HTR-8/SVneo (cell line): ENCODE results near the gene SLC9A7.

Source experiments
- DNase-seq: peaks from one replicate; pipeline ENCODE4 v3.0.0; 2011; ENCODE audit warnings: low spot score, mixed read lengths; ENCODE audit not compliant: insufficient read length
- FAIRE-seq: peaks from 2 replicates; lab custom pipeline; 2011; peaks lifted over from hg19 to GRCh38; lab: Jason Lieb, UNC

The SLC9A7 gene

GRCh38 chrX:46710425-46710824, 48.5 kb downstream of the SLC9A7 start:
- no peak for FAIRE-seq
- no peak for DNase-seq

GRCh38 chrX:46707274-46707965, 51.5 kb downstream of the SLC9A7 start:
- no peak for DNase-seq
- no peak for FAIRE-seq

- DNase-seq, result no peak
- FAIRE-seq, result no peak
These were observed 54.0 kb downstream of the SLC9A7 start for GRCh38 chrX:46704767-46705386.

- no peak for DNase-seq
- no peak for FAIRE-seq
These were observed 54.9 kb downstream of the SLC9A7 start for GRCh38 chrX:46703980-46704379.

- FAIRE-seq (no peak), DNase-seq (no peak)
These were observed 60.2 kb downstream of the SLC9A7 start for GRCh38 chrX:46698691-46699090.

GRCh38 chrX:46695491-46695890, 63.4 kb downstream of the SLC9A7 start:
- DNase-seq, result no peak
- FAIRE-seq, result no peak

GRCh38 chrX:46694549-46694948, 64.4 kb downstream of the SLC9A7 start:
- FAIRE-seq (no peak), DNase-seq (no peak)

GRCh38 chrX:46693149-46693548, 65.8 kb downstream of the SLC9A7 start:
- FAIRE-seq, result no peak

GRCh38 chrX:46690818-46691217, 68.1 kb downstream of the SLC9A7 start:
- no peak for DNase-seq
- FAIRE-seq, result no peak

More at GRCh38 chrX:46693149-46693548, 65.8 kb downstream of the SLC9A7 start:
- no peak for DNase-seq

GRCh38 chrX:46687619-46688018, 71.3 kb downstream of the SLC9A7 start:
- FAIRE-seq (no peak), DNase-seq (no peak)

GRCh38 chrX:46686003-46686645, 72.8 kb downstream of the SLC9A7 start:
- FAIRE-seq (no peak), DNase-seq (peak; percentile 13)

GRCh38 chrX:46683048-46683447, 75.9 kb downstream of the SLC9A7 start:
- DNase-seq (no peak), FAIRE-seq (no peak)

GRCh38 chrX:46681849-46682248, 77.1 kb downstream of the SLC9A7 start:
- DNase-seq, result no peak

GRCh38 chrX:46678232-46678631, 80.7 kb downstream of the SLC9A7 start:
- no peak for FAIRE-seq

More at GRCh38 chrX:46681849-46682248, 77.1 kb downstream of the SLC9A7 start:
- no peak for FAIRE-seq

GRCh38 chrX:46676399-46677356, 82.2 kb downstream of the SLC9A7 start:
- FAIRE-seq (no peak), DNase-seq (no peak)

More at GRCh38 chrX:46678232-46678631, 80.7 kb downstream of the SLC9A7 start:
- no peak for DNase-seq

GRCh38 chrX:46673620-46674359, 85.1 kb downstream of the SLC9A7 start:
- DNase-seq (no peak), FAIRE-seq (no peak)

- FAIRE-seq (no peak), DNase-seq (no peak)
These were observed 88.6 kb downstream of the SLC9A7 start for GRCh38 chrX:46670316-46670715.

- no peak for DNase-seq
- no peak for FAIRE-seq
These were observed 92.1 kb downstream of the SLC9A7 start for GRCh38 chrX:46666831-46667230.
